ENCODE measurements around the gene LMAN2. TPM values are rescaled to one million over a fixed set of nuclear protein-coding genes. Genes with fewer than 3 reads are reported as not detected.

Gene LMAN2
- total RNA-seq, 1 experiment from 2014 or later: 106 TPM

- no peak overlapping the region for H3K4me2 ChIP-seq (ENCODE audit: insufficient read depth, insufficient read length, low read length)
- H3K9me3 ChIP-seq (ENCODE audit: control insufficient read depth, low read depth, low read length): no peaks in the 10 kb centered on the region
- no peak overlapping the region for H3K9ac ChIP-seq (ENCODE audit: extremely low read depth, insufficient read length, low read length)
- H2AFZ ChIP-seq (ENCODE audit: low read length): no peak overlapping the region
- H2BK12ac ChIP-seq (ENCODE audit: insufficient read length, low read depth, low read length): no peak overlapping the region
- Mint-ChIP-seq H3K4me1 (peaks cover 5 to 6% of the 10 kb centered on the region in 2 experiments), H3K36me3 (ENCODE audit: insufficient read depth in 1 of 3, low read depth in 3 of 3) (peaks cover 54 to 94% (median 84%) of the 10 kb centered on the region in 3 experiments), H3K27ac (no peak overlapping the region), H3K9me3 (no peaks in the 10 kb centered on the region), H3K4me3 (no peak overlapping the region), H3K27me3 (ENCODE audit: low read depth) (no peaks in the 10 kb centered on the region; the same call in 1 of the 2 replicates)
- WGBS (ENCODE audit: extremely low coverage, insufficient read length, low lambda C conversion rate): no CpG with 5 or more reads among the region's 7 CpGs
- no peak overlapping the region for H2BK5ac ChIP-seq (ENCODE audit: insufficient read length, low read length)
- no peak overlapping the region for H4K91ac ChIP-seq (ENCODE audit: insufficient read length, low read depth, low read length)
- H3K79me1 ChIP-seq (ENCODE audit: insufficient read depth, low read depth, low read length, poor library complexity, severe bottlenecking): peaks cover 4% of the 10 kb centered on the region
- no peak overlapping the region for H2AK5ac ChIP-seq (ENCODE audit: insufficient read length, low read length)
- H2BK120ac ChIP-seq (ENCODE audit: low read depth, low read length, poor library complexity, severe bottlenecking): no peak overlapping the region
- H4K8ac ChIP-seq (replicated peaks; ENCODE audit: insufficient read length, low read depth, low read length): no peak overlapping the region
- H3K14ac ChIP-seq (ENCODE audit: insufficient read depth, low read length): no peak overlapping the region
- no peak for DNase-seq
- no peak overlapping the region for H3K27ac ChIP-seq (ENCODE audit: insufficient read length, low read depth, low read length)
- no peaks in the 10 kb centered on the region for H3K27me3 ChIP-seq (ENCODE audit: insufficient read depth, low read length)
- no peak overlapping the region for H3K23ac ChIP-seq (ENCODE audit: insufficient read length, low read depth, low read length)
- H4K5ac ChIP-seq (ENCODE audit: insufficient read length, low read depth, low read length): no peak overlapping the region
- H3K18ac ChIP-seq (ENCODE audit: insufficient read length, low read depth, low read length): no peak overlapping the region
- no peak overlapping the region for H2BK20ac ChIP-seq (ENCODE audit: low read depth, low read length, poor library complexity, severe bottlenecking)
- H3K79me2 ChIP-seq (ENCODE audit: insufficient read depth, low read length): no peaks in the 10 kb centered on the region; the same call in 1 of the 2 replicates
- no peaks in the 10 kb centered on the region for H3K4me1 ChIP-seq (ENCODE audit: insufficient read depth, low read length)
- no peak overlapping the region for H3T11ph ChIP-seq (ENCODE audit: low read length)
- no peak for TF ChIP-seq CTCF (conservative IDR thresholded peaks at IDR 0.05)
- H3K4ac ChIP-seq (ENCODE audit: low read depth, low read length): no peak overlapping the region
- no peak overlapping the region for H3K56ac ChIP-seq (ENCODE audit: insufficient read length, low read depth, low read length)
- no peaks in the 10 kb centered on the region for H3K23me2 ChIP-seq (ENCODE audit: insufficient read length, low read depth, low read length, poor library complexity, severe bottlenecking)
- no peaks in the 10 kb centered on the region for H4K20me1 ChIP-seq (ENCODE audit: control insufficient read depth, insufficient read depth, insufficient read length)
- no peak overlapping the region for H2BK15ac ChIP-seq (ENCODE audit: low read depth, low read length)
Measured at GRCh38 chr5:177291735-177292134, 59.7 kb downstream of the LMAN2 start.
